SJCRH30 (cell line): ENCODE results near the gene TRIM71. TPM values are rescaled to one million over a fixed set of nuclear protein-coding genes. Genes with fewer than 3 reads are reported as not detected.

Experiments
- DNase-seq, 2 experiments: peaks; one replicate each; pipeline ENCODE4 v3.0.0-alpha.2; 2015 to 2020
- H3K27ac ChIP-seq: fragments of 250-450 bp; sonication (Bioruptor Pico); 2 replicates; pipeline ENCODE4 v1.5.1; 2020; ENCODE audit warnings: mild to moderate bottlenecking, moderate library complexity
- H3K27me3 ChIP-seq: fragments of 250-450 bp; sonication (Bioruptor Pico); 2 replicates; pipeline ENCODE4 v1.5.1; 2020; ENCODE audit warnings: mild to moderate bottlenecking, moderate library complexity
- H3K36me3 ChIP-seq: fragments of 250-450 bp; sonication (Bioruptor Pico); 2 replicates; pipeline ENCODE4 v1.5.1; 2020; ENCODE audit warnings: mild to moderate bottlenecking, moderate library complexity
- H3K4me1 ChIP-seq: fragments of 250-450 bp; sonication (Bioruptor Pico); 2 replicates; pipeline ENCODE4 v1.5.1; 2020; ENCODE audit warnings: mild to moderate bottlenecking, moderate library complexity
- H3K4me3 ChIP-seq: fragments of 250-450 bp; sonication (Bioruptor Pico); 2 replicates; pipeline ENCODE4 v1.5.1; 2020; ENCODE audit warnings: mild to moderate bottlenecking, moderate library complexity
- H3K9me3 ChIP-seq: fragments of 250-450 bp; sonication (Bioruptor Pico); replicated peaks from 2 replicates; pipeline ENCODE4 v1.5.1; 2020; ENCODE audit warnings: mild to moderate bottlenecking, moderate library complexity
- total RNA-seq: library from RNA; depleted of rRNA; stranded (reverse); fragments of >200 nt; shearing (Covaris generic); gene quantifications from 2 replicates; pipeline ENCODE4 v1.2.3, GENCODE V29; 2014

Gene TRIM71
- total RNA-seq, 1 experiment from 2014 or later: not detected

DNA sequence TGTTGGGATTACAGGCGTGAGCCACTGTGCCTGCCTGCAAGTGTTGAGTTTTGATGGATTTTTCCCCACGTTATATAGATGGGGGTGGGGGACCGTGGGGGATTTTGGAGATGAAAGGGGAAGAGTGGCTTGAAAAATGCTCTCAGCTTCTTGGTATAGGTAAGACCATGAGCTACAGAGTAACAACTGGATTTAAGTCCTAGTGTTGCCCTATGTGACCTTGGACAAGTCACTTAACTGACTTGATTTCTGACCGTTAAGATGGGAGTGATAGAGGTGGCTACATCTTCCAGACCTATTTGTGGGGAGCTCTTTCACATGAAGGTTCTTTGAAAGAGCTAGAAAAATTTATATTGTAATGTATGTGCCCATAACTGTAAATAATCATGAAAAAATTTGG is 13.3 kb downstream of the TRIM71 start:
- Histone ChIP-seq H3K27me3 (no peaks in the 10 kb centered on the region), H3K27ac (no peak overlapping the region), H3K4me1 (no peaks in the 10 kb centered on the region), H3K36me3 (no peaks in the 10 kb centered on the region), H3K4me3 (no peak overlapping the region), H3K9me3 (no peaks in the 10 kb centered on the region)
- no peak for DNase-seq

DNA sequence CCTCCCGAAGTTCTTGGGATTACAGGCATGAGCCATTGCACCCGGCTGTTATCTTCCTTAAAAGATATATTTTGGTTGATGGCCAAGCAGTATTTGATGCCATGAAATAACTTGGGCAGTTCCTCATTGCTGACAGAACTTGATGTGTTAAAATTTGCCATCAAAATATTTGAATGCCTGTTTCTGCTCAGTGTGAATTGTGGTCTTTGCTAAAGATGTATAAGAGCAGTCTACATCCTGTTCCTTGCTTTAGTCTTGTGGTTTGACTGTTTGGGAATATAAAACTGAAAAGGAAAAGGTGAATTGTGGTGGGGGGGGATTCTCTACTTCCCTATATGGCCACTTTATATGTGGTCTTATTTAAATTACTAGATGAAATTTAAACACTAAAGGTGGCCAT is 14.0 kb downstream of the TRIM71 start:
- no peak for DNase-seq
- H3K9me3 ChIP-seq: no peaks in the 10 kb centered on the region
- no peaks in the 10 kb centered on the region for H3K36me3 ChIP-seq
- H3K27me3 ChIP-seq: no peaks in the 10 kb centered on the region
- no peaks in the 10 kb centered on the region for H3K4me1 ChIP-seq
- no peak overlapping the region for H3K4me3 ChIP-seq
- no peak overlapping the region for H3K27ac ChIP-seq

DNA sequence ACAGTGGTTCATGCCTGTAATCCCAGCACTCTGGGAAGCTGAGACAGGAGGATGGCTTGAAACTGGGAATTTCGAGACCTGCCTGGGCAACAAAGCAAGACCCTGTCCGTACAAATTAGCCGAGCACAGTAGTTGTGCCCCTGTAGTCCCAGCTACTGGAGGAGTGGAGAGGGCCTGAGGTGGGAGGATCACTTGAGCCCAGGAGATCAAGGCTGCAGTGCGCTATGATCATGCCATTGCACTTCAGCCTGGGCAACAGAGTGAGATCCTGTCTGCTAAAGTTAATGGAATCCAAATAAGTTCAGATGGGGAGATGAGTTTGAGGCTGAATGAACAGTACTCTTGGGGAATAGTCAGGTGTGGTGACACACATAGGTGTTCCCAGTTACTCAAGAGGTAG is 14.4 kb downstream of the TRIM71 start:
- H3K4me3 ChIP-seq: no peak overlapping the region
- no peaks in the 10 kb centered on the region for H3K27me3 ChIP-seq
- DNase-seq: no peak
- H3K36me3 ChIP-seq: no peaks in the 10 kb centered on the region
- H3K4me1 ChIP-seq: no peaks in the 10 kb centered on the region
- no peak overlapping the region for H3K27ac ChIP-seq
- no peaks in the 10 kb centered on the region for H3K9me3 ChIP-seq

DNA sequence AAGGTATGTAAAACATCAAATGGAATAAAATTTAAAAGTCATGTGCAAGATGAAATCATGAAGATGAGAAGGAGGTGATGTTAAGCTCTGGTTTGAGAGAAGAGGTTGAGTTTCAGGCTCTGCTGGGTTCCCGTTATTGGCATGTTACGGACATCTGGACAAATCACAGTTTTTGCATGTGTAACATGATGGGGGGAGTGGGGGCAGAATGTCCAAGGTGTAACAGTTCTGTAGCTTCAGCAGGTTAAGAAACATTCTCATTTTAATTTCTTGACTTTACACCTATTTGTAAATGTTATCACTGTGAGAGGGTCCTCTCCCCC is 17.2 kb downstream of the TRIM71 start:
- no peak for DNase-seq
- H3K36me3 ChIP-seq: no peaks in the 10 kb centered on the region
- H3K4me1 ChIP-seq: no peaks in the 10 kb centered on the region
- H3K27ac ChIP-seq: no peak overlapping the region
- H3K9me3 ChIP-seq: no peaks in the 10 kb centered on the region
- no peaks in the 10 kb centered on the region for H3K27me3 ChIP-seq
- no peak overlapping the region for H3K4me3 ChIP-seq

GRCh38 chr3:32835961-32836360 is 18.2 kb downstream of the TRIM71 start:
- Histone ChIP-seq H3K27ac (no peak overlapping the region), H3K4me1 (no peaks in the 10 kb centered on the region), H3K27me3 (no peaks in the 10 kb centered on the region), H3K4me3 (no peak overlapping the region), H3K36me3 (no peaks in the 10 kb centered on the region), H3K9me3 (no peaks in the 10 kb centered on the region)
- no peak for DNase-seq

- H3K9me3 ChIP-seq: no peaks in the 10 kb centered on the region
- DNase-seq: no peak
- H3K4me3 ChIP-seq: no peak overlapping the region
- no peaks in the 10 kb centered on the region for H3K27me3 ChIP-seq
- no peak overlapping the region for H3K27ac ChIP-seq
- H3K36me3 ChIP-seq: no peaks in the 10 kb centered on the region
- no peaks in the 10 kb centered on the region for H3K4me1 ChIP-seq
Observed at GRCh38 chr3:32836601-32837000, 18.8 kb downstream of the TRIM71 start.

- Histone ChIP-seq H3K27me3 (no peaks in the 10 kb centered on the region), H3K9me3 (no peaks in the 10 kb centered on the region), H3K4me3 (no peak overlapping the region), H3K27ac (no peak overlapping the region), H3K36me3 (no peaks in the 10 kb centered on the region), H3K4me1 (no peaks in the 10 kb centered on the region)
- DNase-seq: no peak
Observed at GRCh38 chr3:32837366-32837765, 19.6 kb downstream of the TRIM71 start.

GRCh38 chr3:32837789-32838188 is 20.0 kb downstream of the TRIM71 start:
- Histone ChIP-seq H3K4me1 (no peaks in the 10 kb centered on the region), H3K27me3 (no peaks in the 10 kb centered on the region), H3K9me3 (no peaks in the 10 kb centered on the region), H3K27ac (no peak overlapping the region), H3K4me3 (no peak overlapping the region), H3K36me3 (no peaks in the 10 kb centered on the region)
- no peak for DNase-seq

- Histone ChIP-seq H3K27me3 (no peaks in the 10 kb centered on the region), H3K9me3 (no peaks in the 10 kb centered on the region), H3K27ac (no peak overlapping the region), H3K36me3 (no peaks in the 10 kb centered on the region), H3K4me3 (no peak overlapping the region), H3K4me1 (no peaks in the 10 kb centered on the region)
- DNase-seq: no peak
Observed at GRCh38 chr3:32839714-32840085, 21.9 kb downstream of the TRIM71 start.

DNA sequence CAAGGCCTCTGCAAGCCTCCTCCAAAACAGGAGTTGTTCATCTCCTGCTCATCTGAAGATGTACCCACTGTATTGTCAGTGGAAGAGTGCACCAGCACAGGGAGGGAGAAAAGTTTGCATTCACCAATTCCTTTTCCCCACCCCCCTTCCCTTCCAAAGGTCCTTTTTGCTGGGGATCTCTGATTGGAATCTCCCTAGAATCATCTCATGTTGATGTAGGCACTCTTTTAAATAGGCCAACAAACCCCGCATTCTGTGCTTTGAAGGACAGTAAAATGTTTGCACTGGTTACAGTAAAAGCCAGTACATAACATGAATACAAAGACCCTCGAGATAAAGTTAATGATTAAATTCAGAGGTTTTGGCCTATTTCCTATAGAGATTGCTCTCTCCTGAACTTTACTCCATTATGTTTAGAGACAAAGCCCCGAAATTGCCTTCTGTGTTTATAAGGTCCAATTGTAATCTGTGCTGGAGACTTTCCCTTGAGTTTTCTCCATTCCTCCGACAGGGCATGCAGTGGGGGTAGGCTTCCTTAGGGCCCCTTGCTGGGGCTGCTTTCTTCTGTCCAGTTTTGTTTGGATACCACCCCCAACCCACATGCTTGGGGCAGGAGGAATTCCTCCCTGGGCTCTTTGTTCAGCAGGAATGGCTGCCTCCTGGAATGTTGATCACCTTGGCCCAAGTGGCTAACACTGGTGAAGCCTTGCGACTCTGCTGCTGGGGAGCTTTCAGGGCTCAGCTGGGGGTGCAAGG is 22.5 kb downstream of the TRIM71 start:
- Histone ChIP-seq H3K4me3 (no peak overlapping the region), H3K27me3 (no peaks in the 10 kb centered on the region), H3K9me3 (no peaks in the 10 kb centered on the region), H3K27ac (no peak overlapping the region), H3K4me1 (no peaks in the 10 kb centered on the region), H3K36me3 (no peaks in the 10 kb centered on the region)
- DNase-seq: no peak

DNA sequence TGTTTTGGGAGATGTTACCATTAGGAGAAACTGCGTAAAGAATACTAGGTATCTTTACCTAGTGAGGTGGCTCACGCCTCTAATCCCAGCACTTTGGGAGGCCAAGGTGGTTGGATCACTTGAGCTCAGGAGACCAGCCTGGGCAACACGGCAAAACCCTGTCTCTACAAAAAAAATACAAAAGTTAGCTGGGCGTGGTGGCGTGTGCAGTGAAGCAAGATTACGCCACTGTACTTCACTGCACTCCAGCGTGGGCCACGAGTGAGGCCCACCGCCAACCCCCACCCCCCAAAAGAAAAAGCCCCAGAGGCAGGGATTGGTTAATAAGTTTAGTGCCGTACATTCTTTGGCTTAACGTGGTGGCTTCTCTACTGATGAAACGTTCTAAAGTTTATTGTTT is 23.5 kb downstream of the TRIM71 start:
- DNase-seq: no peak
- Histone ChIP-seq H3K36me3 (no peaks in the 10 kb centered on the region), H3K27me3 (no peaks in the 10 kb centered on the region), H3K4me1 (no peaks in the 10 kb centered on the region), H3K9me3 (no peaks in the 10 kb centered on the region), H3K4me3 (no peak overlapping the region), H3K27ac (no peak overlapping the region)

- Histone ChIP-seq H3K4me3 (no peak overlapping the region), H3K27ac (no peak overlapping the region), H3K4me1 (no peaks in the 10 kb centered on the region), H3K9me3 (no peaks in the 10 kb centered on the region), H3K27me3 (no peaks in the 10 kb centered on the region), H3K36me3 (no peaks in the 10 kb centered on the region)
- no peak for DNase-seq
Observed at GRCh38 chr3:32841867-32842470, 24.2 kb downstream of the TRIM71 start.

DNA sequence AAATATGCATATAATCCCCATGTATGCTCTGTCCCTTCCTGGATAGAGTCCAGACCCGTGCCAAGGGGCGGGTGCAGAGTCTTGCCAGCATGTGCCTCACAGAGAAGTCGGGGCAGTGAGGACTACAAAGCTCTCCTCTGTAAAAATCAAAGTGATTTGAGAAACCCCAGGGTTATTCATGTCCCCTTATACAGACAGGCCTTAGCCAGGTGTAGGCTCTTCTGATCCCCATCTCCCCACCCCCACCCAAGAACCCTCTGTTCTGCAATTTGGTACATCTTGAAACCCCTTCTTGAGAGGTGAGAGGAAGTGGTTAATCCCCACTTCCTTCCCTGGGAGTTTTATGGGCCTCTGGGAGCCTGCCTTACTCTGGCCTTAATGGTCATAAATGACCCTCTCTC is 24.7 kb downstream of the TRIM71 start:
- Histone ChIP-seq H3K4me3 (no peak overlapping the region), H3K9me3 (no peaks in the 10 kb centered on the region), H3K27ac (no peak overlapping the region), H3K27me3 (no peaks in the 10 kb centered on the region), H3K36me3 (no peaks in the 10 kb centered on the region), H3K4me1 (no peaks in the 10 kb centered on the region)
- DNase-seq: no peak

GRCh38 chr3:32842987-32843386 is 25.2 kb downstream of the TRIM71 start:
- H3K9me3 ChIP-seq: no peaks in the 10 kb centered on the region
- H3K36me3 ChIP-seq: no peaks in the 10 kb centered on the region
- no peaks in the 10 kb centered on the region for H3K27me3 ChIP-seq
- H3K4me3 ChIP-seq: no peak overlapping the region
- DNase-seq: no peak
- no peaks in the 10 kb centered on the region for H3K4me1 ChIP-seq
- no peak overlapping the region for H3K27ac ChIP-seq

GRCh38 chr3:32843510-32844321 is 25.9 kb downstream of the TRIM71 start:
- no peak overlapping the region for H3K4me3 ChIP-seq
- H3K4me1 ChIP-seq: no peaks in the 10 kb centered on the region
- no peaks in the 10 kb centered on the region for H3K9me3 ChIP-seq
- no peak for DNase-seq
- H3K36me3 ChIP-seq: no peaks in the 10 kb centered on the region
- H3K27me3 ChIP-seq: no peaks in the 10 kb centered on the region
- H3K27ac ChIP-seq: no peak overlapping the region

- Histone ChIP-seq H3K9me3 (no peaks in the 10 kb centered on the region), H3K36me3 (no peaks in the 10 kb centered on the region), H3K27ac (no peak overlapping the region), H3K27me3 (no peaks in the 10 kb centered on the region), H3K4me3 (no peak overlapping the region), H3K4me1 (no peaks in the 10 kb centered on the region)
- no peak for DNase-seq
Observed at GRCh38 chr3:32844322-32844654, 26.5 kb downstream of the TRIM71 start.
